M059J (cell line): ENCODE measurements around the gene SLC8A3. TPM values are rescaled to one million over a fixed set of nuclear protein-coding genes. Genes with fewer than 3 reads are reported as not detected.

Experiments used
- DNase-seq: peaks from one replicate; pipeline ENCODE4 v3.0.0-alpha.2; 2012; ENCODE audit warnings: low read depth
- total RNA-seq: library from RNA; depleted of rRNA; stranded (reverse); fragments of >200 nt; shearing (Covaris generic); gene quantifications from 2 replicates; pipeline ENCODE4 v1.2.3, GENCODE V29; 2014

Gene SLC8A3
- total RNA-seq, 1 experiment from 2014 or later = 0.05 TPM

GRCh38 chr14:70064136-70064865 is 124.5 kb downstream of the SLC8A3 start:
- DNase-seq = no peak

GRCh38 chr14:70061108-70061507 is 127.6 kb downstream of the SLC8A3 start:
- peak; percentile 36 for DNase-seq

- DNase-seq = no peak
These were observed 129.2 kb downstream of the SLC8A3 start for GRCh38 chr14:70059545-70059944.

GRCh38 chr14:70057519-70058136 is 131.1 kb downstream of the SLC8A3 start:
- no peak for DNase-seq

- peak; percentile 29 for DNase-seq
These were observed 135.8 kb downstream of the SLC8A3 start for GRCh38 chr14:70052990-70053389.

GRCh38 chr14:70050136-70050535 is 138.6 kb downstream of the SLC8A3 start:
- no peak for DNase-seq

GRCh38 chr14:70049605-70050004 is 139.1 kb downstream of the SLC8A3 start:
- DNase-seq = no peak

- no peak for DNase-seq
These were observed 140.5 kb downstream of the SLC8A3 start for GRCh38 chr14:70048313-70048654.

- DNase-seq = no peak
These were observed 141.0 kb downstream of the SLC8A3 start for GRCh38 chr14:70047598-70048312.

- DNase-seq = peak; percentile 57
These were observed 142.8 kb downstream of the SLC8A3 start for GRCh38 chr14:70045844-70046535.

- DNase-seq = no peak
These were observed 143.4 kb downstream of the SLC8A3 start for GRCh38 chr14:70045310-70045709.

- no peak for DNase-seq
These were observed 145.8 kb downstream of the SLC8A3 start for GRCh38 chr14:70043001-70043400.

- no peak for DNase-seq
These were observed 152.1 kb downstream of the SLC8A3 start for GRCh38 chr14:70036665-70037064.

GRCh38 chr14:70034257-70034656 is 154.5 kb downstream of the SLC8A3 start:
- no peak for DNase-seq

GRCh38 chr14:70033561-70033960 is 155.2 kb downstream of the SLC8A3 start:
- DNase-seq = no peak

- no peak for DNase-seq
These were observed 155.6 kb downstream of the SLC8A3 start for GRCh38 chr14:70033116-70033515.

GRCh38 chr14:70032447-70032846 is 156.3 kb downstream of the SLC8A3 start:
- DNase-seq = peak; percentile 10

- DNase-seq = no peak
These were observed 156.7 kb downstream of the SLC8A3 start for GRCh38 chr14:70032016-70032415.

- DNase-seq = no peak
These were observed 159.2 kb downstream of the SLC8A3 start for GRCh38 chr14:70029296-70030132.

- DNase-seq = peak; percentile 25
These were observed 160.8 kb downstream of the SLC8A3 start for GRCh38 chr14:70027785-70028428.

- no peak for DNase-seq
These were observed 164.9 kb downstream of the SLC8A3 start for GRCh38 chr14:70023871-70024270.
